Measurements from ENCODE around the gene TDP1. TPM values are rescaled to one million over a fixed set of nuclear protein-coding genes. Genes with fewer than 3 reads are reported as not detected.

TDP1 gene
- total RNA-seq, 1 donor from 2014 or later: 17.9 TPM

- peaks cover 25% of the 10 kb centered on the region for H3K36me3 Mint-ChIP-seq (ENCODE audit: unreplicated experiment)
- H3K9me3 Mint-ChIP-seq (ENCODE audit: unreplicated experiment): no peaks in the 10 kb centered on the region
- no peak for DNase-seq (ENCODE audit: extremely low spot score, unreplicated experiment)
- no peaks in the 10 kb centered on the region for H3K27me3 Mint-ChIP-seq (ENCODE audit: unreplicated experiment)
- no peak for TF ChIP-seq CTCF (IDR thresholded peaks at IDR 0.05)
- H3K27ac Mint-ChIP-seq (ENCODE audit: unreplicated experiment): no peak overlapping the region
- H3K4me3 Mint-ChIP-seq (ENCODE audit: unreplicated experiment): no peak overlapping the region
- no peaks in the 10 kb centered on the region for H3K4me1 Mint-ChIP-seq (ENCODE audit: unreplicated experiment)
Observed at GRCh38 chr14:89987161-89987475, 31.4 kb downstream of the TDP1 start.

- Mint-ChIP-seq H3K27ac (ENCODE audit: unreplicated experiment) (no peak overlapping the region), H3K4me1 (ENCODE audit: unreplicated experiment) (no peaks in the 10 kb centered on the region), H3K36me3 (ENCODE audit: unreplicated experiment) (peaks cover 19% of the 10 kb centered on the region), H3K27me3 (ENCODE audit: unreplicated experiment) (no peaks in the 10 kb centered on the region), H3K4me3 (ENCODE audit: unreplicated experiment) (no peak overlapping the region), H3K9me3 (ENCODE audit: unreplicated experiment) (no peaks in the 10 kb centered on the region)
- no peak for TF ChIP-seq CTCF (IDR thresholded peaks at IDR 0.05)
- no peak for DNase-seq (ENCODE audit: extremely low spot score, unreplicated experiment)
Observed at GRCh38 chr14:89988787-89989186, 33.1 kb downstream of the TDP1 start.

DNA sequence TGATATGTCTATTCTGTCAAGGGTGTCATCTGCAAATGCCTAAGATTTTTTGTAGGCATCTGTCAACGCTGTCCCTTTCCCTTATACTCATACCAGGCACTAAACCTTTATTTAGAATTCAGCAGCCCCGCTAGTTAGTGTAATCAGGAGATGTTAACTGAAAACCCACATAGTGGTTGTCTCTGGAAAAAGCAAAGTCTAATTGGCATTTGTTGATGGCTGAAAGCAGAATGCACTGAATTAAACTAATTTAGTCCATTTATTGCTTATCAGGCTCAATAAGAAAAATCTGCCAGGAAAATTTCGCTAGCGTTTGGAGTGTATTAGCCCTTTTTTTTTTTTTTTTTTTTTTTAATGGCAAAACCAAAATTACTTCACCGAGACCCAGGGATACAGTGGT lies 34.5 kb downstream of the TDP1 start:
- no peak for TF ChIP-seq CTCF (IDR thresholded peaks at IDR 0.05)
- Mint-ChIP-seq H3K36me3 (ENCODE audit: unreplicated experiment) (peaks cover 25% of the 10 kb centered on the region), H3K27ac (ENCODE audit: unreplicated experiment) (no peak overlapping the region), H3K27me3 (ENCODE audit: unreplicated experiment) (no peaks in the 10 kb centered on the region), H3K9me3 (ENCODE audit: unreplicated experiment) (no peaks in the 10 kb centered on the region), H3K4me3 (ENCODE audit: unreplicated experiment) (no peak overlapping the region), H3K4me1 (ENCODE audit: unreplicated experiment) (no peaks in the 10 kb centered on the region)
- DNase-seq (ENCODE audit: extremely low spot score, unreplicated experiment): no peak

DNA sequence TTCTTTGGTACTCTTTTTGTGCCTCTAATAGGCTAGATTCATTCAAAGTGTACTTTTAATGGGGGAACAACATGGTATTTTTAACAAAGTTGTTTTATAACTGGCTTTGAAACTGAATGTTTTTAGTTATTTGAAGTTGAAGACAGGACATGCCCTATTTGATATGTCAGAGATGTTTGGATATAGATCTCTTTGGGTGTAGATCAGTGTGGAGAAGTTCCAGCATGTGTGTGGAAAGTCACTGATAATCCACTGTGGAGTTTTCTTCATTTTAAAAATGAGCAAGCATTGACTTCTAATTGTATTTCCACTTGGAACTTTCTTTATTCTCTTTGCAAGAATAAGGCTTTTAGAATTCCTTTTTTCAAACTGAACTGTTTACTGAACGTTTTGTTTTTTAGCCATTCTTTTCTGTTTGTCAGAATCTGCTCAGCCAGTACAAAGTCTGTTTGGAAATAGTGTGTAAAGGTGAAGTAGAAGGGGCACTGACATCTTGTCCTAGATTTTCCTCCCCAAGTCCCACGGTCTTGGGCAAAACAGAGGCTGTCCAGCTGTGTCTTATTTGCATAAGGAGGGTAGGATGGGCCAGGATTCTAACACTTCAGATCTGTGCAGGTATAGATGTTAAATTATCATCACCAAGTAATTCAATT lies 35.0 kb downstream of the TDP1 start:
- peaks cover 30% of the 10 kb centered on the region for H3K36me3 Mint-ChIP-seq (ENCODE audit: unreplicated experiment)
- H3K27me3 Mint-ChIP-seq (ENCODE audit: unreplicated experiment): no peaks in the 10 kb centered on the region
- no peaks in the 10 kb centered on the region for H3K9me3 Mint-ChIP-seq (ENCODE audit: unreplicated experiment)
- H3K4me3 Mint-ChIP-seq (ENCODE audit: unreplicated experiment): no peak overlapping the region
- no peaks in the 10 kb centered on the region for H3K4me1 Mint-ChIP-seq (ENCODE audit: unreplicated experiment)
- no peak overlapping the region for H3K27ac Mint-ChIP-seq (ENCODE audit: unreplicated experiment)
- no peak for TF ChIP-seq CTCF (IDR thresholded peaks at IDR 0.05)
- DNase-seq (ENCODE audit: extremely low spot score, unreplicated experiment): no peak

- TF ChIP-seq CTCF (IDR thresholded peaks at IDR 0.05): no peak
- H3K4me1 Mint-ChIP-seq (ENCODE audit: unreplicated experiment): no peaks in the 10 kb centered on the region
- H3K9me3 Mint-ChIP-seq (ENCODE audit: unreplicated experiment): no peaks in the 10 kb centered on the region
- no peak overlapping the region for H3K27ac Mint-ChIP-seq (ENCODE audit: unreplicated experiment)
- H3K36me3 Mint-ChIP-seq (ENCODE audit: unreplicated experiment): peaks cover 35% of the 10 kb centered on the region
- DNase-seq (ENCODE audit: extremely low spot score, unreplicated experiment): no peak
- H3K4me3 Mint-ChIP-seq (ENCODE audit: unreplicated experiment): no peak overlapping the region
- H3K27me3 Mint-ChIP-seq (ENCODE audit: unreplicated experiment): no peaks in the 10 kb centered on the region
Observed at GRCh38 chr14:89992273-89992672, 36.5 kb downstream of the TDP1 start.

All from osteocyte (in vitro differentiated cells).